ENCODE measurements around the gene INAFM1. TPM values are rescaled to one million over a fixed set of nuclear protein-coding genes. Genes with fewer than 3 reads are reported as not detected.
A peak's percentile ranks its signal among the peaks of the same experiment; 100 is the strongest.

INAFM1 gene
- total RNA-seq, 1 donor from 2014 or later: 65.0 TPM

GRCh38 chr19:47228168-47228936 lies 46.3 kb upstream of the INAFM1 start:
- Mint-ChIP-seq H3K4me3 (ENCODE audit: unreplicated experiment) (peak overlapping the region; percentile 78), H3K9me3 (ENCODE audit: unreplicated experiment) (peaks cover 23% of the 10 kb centered on the region), H3K4me1 (ENCODE audit: low read depth, unreplicated experiment) (peaks cover 14% of the 10 kb centered on the region), H3K36me3 (ENCODE audit: unreplicated experiment) (no peaks in the 10 kb centered on the region), H3K27me3 (ENCODE audit: unreplicated experiment) (peaks cover 14% of the 10 kb centered on the region), H3K27ac (ENCODE audit: unreplicated experiment) (no peak overlapping the region)
- no peak for TF ChIP-seq CTCF (IDR thresholded peaks at IDR 0.05; ENCODE audit: partially characterized antibody, unreplicated experiment)
- DNase-seq: peak; percentile 55

- DNase-seq: no peak
- Mint-ChIP-seq H3K27ac (ENCODE audit: unreplicated experiment) (no peak overlapping the region), H3K4me3 (ENCODE audit: unreplicated experiment) (no peak overlapping the region)
These were observed 45.6 kb upstream of the INAFM1 start for GRCh38 chr19:47228937-47229675.

DNA sequence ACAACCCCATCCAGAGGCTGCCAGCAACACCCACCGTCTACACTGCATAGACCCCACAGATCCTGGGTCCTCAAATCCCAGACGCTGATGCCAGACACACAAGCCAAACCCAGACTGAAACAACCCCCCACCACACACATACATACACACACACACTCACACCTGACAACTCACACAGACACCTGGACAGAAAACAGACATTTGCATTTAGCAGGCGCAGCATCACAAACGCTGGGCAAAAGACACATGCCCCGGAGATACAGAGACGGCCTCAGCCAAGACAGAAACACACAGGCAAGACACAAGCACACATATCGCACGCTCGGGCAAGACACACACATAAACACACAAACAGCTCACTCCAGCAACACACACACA lies 45.0 kb upstream of the INAFM1 start:
- Mint-ChIP-seq H3K36me3 (ENCODE audit: unreplicated experiment) (no peaks in the 10 kb centered on the region), H3K4me1 (ENCODE audit: low read depth, unreplicated experiment) (peaks cover 14% of the 10 kb centered on the region), H3K27ac (ENCODE audit: unreplicated experiment) (no peak overlapping the region), H3K4me3 (ENCODE audit: unreplicated experiment) (no peak overlapping the region), H3K27me3 (ENCODE audit: unreplicated experiment) (peaks cover 14% of the 10 kb centered on the region), H3K9me3 (ENCODE audit: unreplicated experiment) (peaks cover 23% of the 10 kb centered on the region)
- DNase-seq: peak; percentile 20
- no peak for TF ChIP-seq CTCF (IDR thresholded peaks at IDR 0.05; ENCODE audit: partially characterized antibody, unreplicated experiment)

More at GRCh38 chr19:47228937-47229675, 45.6 kb upstream of the INAFM1 start:
- TF ChIP-seq CTCF (IDR thresholded peaks at IDR 0.05; ENCODE audit: partially characterized antibody, unreplicated experiment): no peak
- Mint-ChIP-seq H3K4me1 (ENCODE audit: low read depth, unreplicated experiment) (peaks cover 14% of the 10 kb centered on the region), H3K27me3 (ENCODE audit: unreplicated experiment) (peaks cover 14% of the 10 kb centered on the region), H3K9me3 (ENCODE audit: unreplicated experiment) (peaks cover 23% of the 10 kb centered on the region), H3K36me3 (ENCODE audit: unreplicated experiment) (no peaks in the 10 kb centered on the region)

DNA sequence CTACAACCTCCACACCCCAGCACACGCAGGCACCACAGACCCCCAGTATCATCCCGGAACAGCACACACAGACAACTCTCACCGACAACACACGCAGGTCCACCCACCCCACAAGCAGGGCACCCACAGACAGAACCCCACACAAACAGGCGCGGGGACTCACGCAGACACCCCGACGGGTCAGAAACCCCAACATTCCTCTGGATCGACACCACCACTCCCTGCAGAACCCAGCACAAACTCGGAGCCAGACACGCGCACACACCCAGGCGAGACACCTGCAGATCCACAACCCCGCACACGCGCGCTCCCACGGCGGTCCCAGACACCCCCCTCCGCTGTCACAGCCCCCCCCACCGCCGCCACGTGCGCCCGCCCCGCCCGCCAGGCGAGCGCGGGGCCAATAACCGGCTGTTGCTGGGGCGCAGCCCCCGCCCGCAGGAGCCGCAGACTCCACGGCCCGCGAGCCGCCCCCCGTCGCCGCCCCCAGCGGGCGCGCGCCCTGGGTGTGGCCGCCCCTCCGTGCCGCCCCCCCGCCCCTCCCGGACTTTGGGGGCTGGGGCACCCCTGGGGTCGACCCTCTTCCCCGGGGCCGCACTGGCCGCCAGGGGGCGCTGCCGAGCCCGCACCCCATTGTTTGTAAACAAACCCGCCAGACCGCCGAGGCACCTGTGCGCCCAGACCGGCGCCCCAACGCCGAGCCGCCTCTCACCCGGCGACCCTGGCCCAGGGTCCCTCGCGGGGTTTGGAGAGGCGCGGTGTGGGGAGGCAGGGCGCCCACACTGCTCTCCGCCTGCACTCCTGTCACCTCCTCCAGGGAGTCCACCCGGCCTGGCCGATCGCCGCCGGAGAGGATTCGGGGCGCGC lies 44.4 kb upstream of the INAFM1 start:
- H3K4me3 Mint-ChIP-seq (ENCODE audit: unreplicated experiment): no peak overlapping the region
- peak; percentile 97 for TF ChIP-seq CTCF (IDR thresholded peaks at IDR 0.05; ENCODE audit: partially characterized antibody, unreplicated experiment)
- H3K27ac Mint-ChIP-seq (ENCODE audit: unreplicated experiment): no peak overlapping the region
- H3K27me3 Mint-ChIP-seq (ENCODE audit: unreplicated experiment): peaks cover 14% of the 10 kb centered on the region
- peak; percentile 81 for DNase-seq
- H3K4me1 Mint-ChIP-seq (ENCODE audit: low read depth, unreplicated experiment): peaks cover 14% of the 10 kb centered on the region
- peaks cover 21% of the 10 kb centered on the region for H3K9me3 Mint-ChIP-seq (ENCODE audit: unreplicated experiment)
- no peaks in the 10 kb centered on the region for H3K36me3 Mint-ChIP-seq (ENCODE audit: unreplicated experiment)

Measured in glutamatergic neuron (in vitro differentiated cells).